ENCODE data around the gene ANKRD36B.
"Not testable (repeated sequence)": the region's sequence is repeated elsewhere in the genome, so short reads cannot be mapped to it uniquely, and the experiment has no call there.

- not testable (repeated sequence) for TF ChIP-seq CTCF (IDR thresholded peaks at IDR 0.05; ENCODE audit: low read length); EZH2 (IDR thresholded peaks at IDR 0.05; ENCODE audit: borderline replicate concordance, low read length)
Measured at GRCh38 chr2:97589598-97590510, at the start of gene ANKRD36B.

Measured in OCI-LY1 (cell line).